HG02571 (cell line): Measurements from ENCODE around the gene RXYLT1.
"Not testable (repeated sequence)": the region's sequence is repeated elsewhere in the genome, so short reads cannot be mapped to it uniquely, and the experiment has no call there.

Experiments used
- ATAC-seq: cut with Tn5 transposase; IDR thresholded peaks from one replicate; pipeline ENCODE4 v1.9.1; 2021; ENCODE audit warnings: mild to moderate bottlenecking, moderate library complexity; ENCODE audit not compliant: unreplicated experiment

RXYLT1 gene

GRCh38 chr12:63779498-63780481, at the start of gene RXYLT1:
RXYLT1 (plus strand) TSS chr12:63779909; CDS start chr12:63779961, 52 bp downstream.
- peak; percentile 96 for ATAC-seq

- ATAC-seq = not testable (repeated sequence)
These were observed 46.9 kb upstream of the RXYLT1 start for GRCh38 chr12:63732779-63733178.

DNA sequence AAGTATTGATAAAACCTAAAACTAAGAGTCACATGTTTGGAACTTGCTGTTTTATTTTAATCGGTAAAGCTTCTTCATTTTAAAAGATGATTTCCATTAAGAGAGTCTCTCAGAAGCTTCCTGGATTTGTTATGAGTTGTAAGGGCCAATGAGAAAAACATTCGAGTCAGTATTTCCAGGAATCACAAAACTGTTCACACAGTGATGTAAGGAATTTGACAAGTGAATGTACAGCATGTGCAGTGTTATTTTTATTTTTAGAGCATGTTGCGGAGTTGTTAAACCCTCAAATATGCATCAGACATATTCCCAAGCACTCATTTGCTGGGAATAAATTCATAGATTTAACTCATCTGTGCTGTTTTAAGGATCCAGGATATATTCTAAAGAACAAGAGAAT, 46.1 kb upstream of the RXYLT1 start:
- ATAC-seq = not testable (repeated sequence)

DNA sequence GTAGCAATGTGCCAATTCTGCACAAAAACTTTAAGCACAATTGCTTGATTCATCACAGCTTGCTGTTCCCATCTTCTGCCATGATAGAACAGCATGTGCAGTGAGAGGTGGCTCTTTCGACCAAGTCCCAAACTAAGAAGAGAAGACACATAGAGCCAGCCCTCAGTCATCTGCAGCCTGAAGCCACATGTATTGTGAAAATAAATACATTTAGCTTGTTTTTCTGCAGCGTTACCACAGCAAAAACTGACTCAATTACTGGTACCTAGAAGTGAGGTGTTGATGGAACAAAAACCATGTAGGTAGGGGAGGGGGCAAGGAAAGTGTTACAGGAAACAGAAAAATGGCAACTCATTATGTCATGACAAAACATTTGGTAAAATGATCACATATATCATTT, 39.2 kb upstream of the RXYLT1 start:
- not testable (repeated sequence) for ATAC-seq

DNA sequence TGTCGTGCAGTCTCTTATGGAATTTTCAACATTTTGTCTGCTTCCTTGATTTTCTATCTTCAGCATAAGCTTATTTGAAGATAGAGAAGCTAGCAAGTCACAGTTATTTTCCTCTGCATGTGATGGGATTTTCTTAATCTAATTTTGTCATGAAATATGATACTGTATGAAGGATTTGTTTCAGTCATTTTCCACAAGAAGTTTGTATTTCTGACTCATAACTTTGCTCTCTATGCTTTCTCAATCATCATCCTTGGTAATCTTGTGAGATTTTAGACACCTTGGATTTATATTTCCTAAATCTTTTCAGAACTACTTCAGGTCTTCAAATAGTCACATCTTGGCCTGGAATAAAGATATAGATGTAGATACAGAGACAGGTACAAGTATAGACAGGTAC, 38.3 kb upstream of the RXYLT1 start:
- not testable (repeated sequence) for ATAC-seq

- ATAC-seq = not testable (repeated sequence)
These were observed 35.6 kb upstream of the RXYLT1 start for GRCh38 chr12:63744110-63744509.

GRCh38 chr12:63746470-63746869, 33.2 kb upstream of the RXYLT1 start:
- ATAC-seq = not testable (repeated sequence)

- ATAC-seq = not testable (repeated sequence)
These were observed 32.6 kb upstream of the RXYLT1 start for GRCh38 chr12:63747136-63747535.

DNA sequence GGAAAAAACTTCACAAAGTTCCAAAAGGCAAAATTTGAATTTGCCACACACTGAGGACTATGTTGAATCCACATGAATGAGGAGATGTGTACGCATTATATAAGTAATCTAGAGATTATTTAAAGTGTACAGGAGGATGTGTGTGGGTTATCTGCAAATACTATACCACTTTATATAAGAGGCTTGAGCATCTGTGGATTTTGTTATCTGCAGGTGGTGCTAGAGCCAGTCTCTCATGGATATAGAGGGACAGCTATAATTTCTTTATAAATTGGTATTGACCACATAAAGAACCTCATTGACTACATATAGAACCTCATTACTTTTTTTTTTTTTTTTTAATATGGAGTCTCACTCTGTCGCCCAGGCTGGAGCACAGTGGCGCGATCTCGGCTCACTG, 32.2 kb upstream of the RXYLT1 start:
- no peak for ATAC-seq

GRCh38 chr12:63752283-63752682, 27.4 kb upstream of the RXYLT1 start:
- no peak for ATAC-seq

- no peak for ATAC-seq
These were observed 26.9 kb upstream of the RXYLT1 start for GRCh38 chr12:63752841-63753240.

DNA sequence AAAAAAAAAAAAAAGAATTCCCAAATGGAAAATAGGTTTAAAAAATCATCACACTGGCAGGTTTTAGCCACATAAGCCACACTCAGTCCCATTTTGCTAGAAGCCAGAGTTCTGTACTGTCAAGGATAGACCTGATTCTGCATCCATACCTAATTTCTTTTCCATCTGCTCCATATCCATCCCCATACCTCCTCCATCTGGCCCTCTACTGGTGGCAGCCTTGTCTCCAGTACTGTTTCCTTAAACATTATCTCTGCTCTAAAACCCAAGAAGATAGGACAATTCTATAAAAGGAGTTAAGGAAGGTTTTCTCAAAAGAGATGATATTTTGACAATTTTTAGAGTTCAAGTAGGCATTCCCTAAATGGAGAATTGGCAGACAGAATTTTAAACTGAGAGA, 26.0 kb upstream of the RXYLT1 start:
- no peak for ATAC-seq

DNA sequence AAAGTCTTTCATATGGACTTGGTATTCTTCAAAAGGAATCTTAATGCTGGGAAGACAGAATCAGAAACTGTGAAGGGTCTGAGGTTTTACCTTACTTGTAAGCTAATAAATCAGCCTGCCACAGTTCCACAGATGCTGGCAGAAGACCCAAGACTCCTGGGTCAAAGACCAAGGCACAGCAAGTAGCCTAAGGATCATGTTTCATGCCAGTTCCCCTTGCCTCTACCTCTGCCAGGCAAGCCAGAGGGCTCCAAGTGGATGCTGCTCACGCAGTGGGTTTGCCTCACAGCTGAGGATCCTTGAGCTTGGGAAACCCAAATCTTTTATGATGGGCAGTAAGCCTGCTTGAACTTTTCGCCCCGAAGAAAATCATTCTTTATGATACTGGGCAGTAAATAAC, 15.2 kb upstream of the RXYLT1 start:
- no peak for ATAC-seq

- ATAC-seq = no peak
These were observed 13.2 kb upstream of the RXYLT1 start for GRCh38 chr12:63766498-63766897.

DNA sequence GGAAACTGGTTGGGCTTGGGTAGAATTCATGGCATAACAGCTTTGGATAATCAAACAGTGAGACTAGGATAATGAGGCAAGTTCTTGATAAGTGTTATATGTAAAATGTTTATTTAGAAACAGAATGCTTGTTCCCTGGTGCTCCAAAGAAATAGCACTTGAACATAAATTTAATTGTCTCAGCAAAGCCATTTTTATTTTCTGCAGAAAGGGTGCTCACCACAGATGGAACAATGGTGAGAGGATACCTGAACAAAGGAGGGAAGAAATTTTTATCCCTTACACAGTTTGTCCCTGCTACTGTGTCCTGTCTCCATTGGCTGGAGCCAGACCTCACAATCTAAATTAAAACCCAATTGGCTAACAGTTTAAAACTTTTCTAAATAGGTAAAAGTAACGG, 9.3 kb upstream of the RXYLT1 start:
- no peak for ATAC-seq

DNA sequence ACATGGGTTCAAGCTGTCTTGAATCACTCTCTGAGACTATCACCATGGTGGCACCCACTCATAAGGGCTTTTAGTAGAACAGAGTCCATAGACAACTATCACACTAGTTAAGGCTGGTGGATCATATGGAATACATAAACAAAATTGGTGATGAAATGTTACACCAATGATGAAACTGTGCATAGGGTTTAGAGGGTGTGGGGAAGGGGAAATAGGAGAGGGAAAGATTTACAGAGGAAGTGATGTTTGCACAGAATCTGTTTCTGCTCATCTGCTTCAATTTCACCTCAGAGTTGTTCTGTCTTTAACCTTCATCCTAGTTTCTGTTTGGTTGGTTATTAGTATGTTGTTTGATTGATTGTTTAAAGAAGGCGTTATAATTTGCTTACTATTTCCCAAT, 2.4 kb upstream of the RXYLT1 start:
- no peak for ATAC-seq

DNA sequence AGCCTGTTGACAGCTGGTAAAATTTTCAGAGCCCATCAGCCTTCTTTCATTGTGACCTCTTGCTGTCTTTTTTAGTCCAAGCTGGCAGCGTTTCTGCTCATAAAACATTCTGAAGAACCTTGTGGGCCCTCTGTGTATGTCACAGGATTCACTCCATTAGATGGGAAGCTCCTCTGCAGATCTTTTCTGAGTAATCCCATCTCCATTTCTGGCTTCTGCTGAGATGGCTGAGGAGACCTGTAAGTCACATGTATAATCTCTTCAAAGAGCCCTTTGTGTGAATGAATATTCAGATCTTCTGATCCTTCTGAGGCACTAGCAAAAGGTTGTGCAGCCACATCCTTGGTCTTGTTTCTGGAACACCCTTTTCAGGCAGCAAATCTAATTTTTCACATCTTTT, 2.8 kb downstream of the RXYLT1 start:
- no peak for ATAC-seq

DNA sequence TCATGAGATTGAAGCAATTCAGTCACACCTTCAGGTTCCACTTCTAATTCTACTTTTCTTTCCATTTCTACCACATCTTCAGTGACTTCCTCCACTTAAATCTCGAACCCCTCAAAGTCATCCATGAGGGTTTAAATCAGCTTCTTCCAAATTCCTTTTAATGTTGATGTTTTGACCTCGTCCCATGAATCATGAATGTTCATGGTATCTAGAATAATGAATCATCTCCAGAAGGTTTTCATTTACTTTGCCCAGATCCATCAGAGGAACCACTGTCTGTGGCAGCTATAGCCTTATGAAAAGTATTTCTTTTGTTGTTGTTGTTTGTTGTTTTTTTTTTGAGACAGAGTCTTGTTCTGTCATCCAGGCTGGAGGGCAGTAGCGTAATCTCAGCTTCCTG, 7.6 kb downstream of the RXYLT1 start:
- ATAC-seq = no peak

DNA sequence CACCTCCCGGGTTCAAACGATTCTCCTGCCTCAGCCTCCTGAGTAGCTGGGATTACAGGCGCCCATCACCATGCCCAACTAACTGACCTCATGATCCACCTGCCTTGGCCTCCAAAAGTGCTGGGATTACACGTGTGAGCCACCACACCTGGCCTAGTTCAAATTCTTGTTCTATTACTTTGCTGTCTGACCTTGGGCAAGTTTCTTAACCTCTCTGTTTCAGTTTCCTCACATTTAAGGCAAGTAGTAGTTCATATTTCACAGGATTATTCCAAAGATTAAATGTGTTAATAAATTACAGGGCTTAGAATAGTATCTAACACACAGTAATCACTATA, 10.9 kb downstream of the RXYLT1 start:
- no peak for ATAC-seq

DNA sequence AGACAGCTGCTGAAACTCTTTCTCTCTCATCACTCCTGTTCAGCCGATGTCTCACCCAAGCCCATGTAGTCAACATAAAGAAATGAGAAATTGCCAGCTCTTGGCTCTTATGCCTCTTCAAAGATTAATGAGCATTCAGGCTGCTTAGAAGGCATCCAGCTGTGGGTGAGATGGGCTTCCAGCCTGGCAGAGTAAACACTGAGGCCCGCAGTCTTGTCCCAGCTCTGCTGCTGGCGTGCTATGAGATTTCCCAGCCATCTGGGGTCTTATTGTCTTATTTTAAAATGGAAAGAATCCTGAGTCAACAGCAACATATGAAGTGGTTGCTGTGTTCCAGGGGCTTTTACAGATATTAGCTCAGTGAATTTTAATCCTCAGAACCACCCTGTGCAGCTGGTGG, 12.6 kb downstream of the RXYLT1 start:
- no peak for ATAC-seq

DNA sequence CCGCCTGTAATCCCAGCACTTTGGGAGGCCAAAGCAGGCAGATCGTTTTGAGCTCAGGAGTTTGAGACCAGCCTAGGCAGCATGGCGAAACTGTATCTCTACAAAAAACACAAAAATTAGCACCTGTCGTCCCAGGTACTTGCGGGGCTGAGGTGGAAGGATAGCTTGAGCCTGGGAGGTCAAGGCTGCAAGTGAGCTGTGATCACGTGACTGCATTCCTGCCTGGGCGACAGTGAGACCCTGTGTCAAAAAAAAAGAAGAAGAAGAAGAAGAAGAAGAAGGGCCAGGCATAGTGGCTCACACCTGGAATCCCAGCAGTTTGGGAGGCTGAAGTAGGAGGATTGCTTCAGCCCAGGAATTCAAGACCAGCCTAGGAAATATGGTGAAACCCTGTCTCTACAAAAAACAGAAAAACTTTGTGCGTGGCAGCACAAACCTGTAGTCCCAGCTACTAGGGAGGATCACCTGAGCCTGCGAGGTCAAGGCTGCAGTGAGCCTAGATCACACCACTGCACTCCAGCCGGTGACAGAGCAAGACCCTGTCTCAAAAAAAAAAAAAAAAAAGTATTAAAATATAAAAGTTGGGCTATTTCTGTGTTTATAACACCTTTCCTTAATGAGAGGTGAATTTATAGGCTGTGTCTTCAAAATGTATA, 15.5 kb downstream of the RXYLT1 start:
- ATAC-seq = no peak

DNA sequence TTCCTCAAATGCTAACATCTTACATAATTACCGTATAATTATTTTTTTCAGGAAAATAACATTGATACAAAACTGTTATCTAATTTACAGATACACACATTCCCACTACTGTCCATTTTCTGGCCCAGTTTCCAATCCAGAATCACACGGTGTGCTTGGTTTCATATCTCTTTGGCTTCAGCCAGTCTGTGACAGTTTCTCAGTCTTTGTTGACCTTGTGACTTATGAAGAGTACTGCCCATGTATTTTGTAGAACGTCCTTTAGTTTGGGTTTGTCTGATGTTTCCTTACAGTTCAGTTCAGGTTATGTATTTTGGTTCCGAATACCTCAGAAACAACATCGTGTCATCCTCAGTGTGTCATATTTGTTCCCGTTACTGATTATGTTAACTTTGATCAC, 16.2 kb downstream of the RXYLT1 start:
- no peak for ATAC-seq
